ENCODE data around the gene CCDC57.

The CCDC57 gene

DNA sequence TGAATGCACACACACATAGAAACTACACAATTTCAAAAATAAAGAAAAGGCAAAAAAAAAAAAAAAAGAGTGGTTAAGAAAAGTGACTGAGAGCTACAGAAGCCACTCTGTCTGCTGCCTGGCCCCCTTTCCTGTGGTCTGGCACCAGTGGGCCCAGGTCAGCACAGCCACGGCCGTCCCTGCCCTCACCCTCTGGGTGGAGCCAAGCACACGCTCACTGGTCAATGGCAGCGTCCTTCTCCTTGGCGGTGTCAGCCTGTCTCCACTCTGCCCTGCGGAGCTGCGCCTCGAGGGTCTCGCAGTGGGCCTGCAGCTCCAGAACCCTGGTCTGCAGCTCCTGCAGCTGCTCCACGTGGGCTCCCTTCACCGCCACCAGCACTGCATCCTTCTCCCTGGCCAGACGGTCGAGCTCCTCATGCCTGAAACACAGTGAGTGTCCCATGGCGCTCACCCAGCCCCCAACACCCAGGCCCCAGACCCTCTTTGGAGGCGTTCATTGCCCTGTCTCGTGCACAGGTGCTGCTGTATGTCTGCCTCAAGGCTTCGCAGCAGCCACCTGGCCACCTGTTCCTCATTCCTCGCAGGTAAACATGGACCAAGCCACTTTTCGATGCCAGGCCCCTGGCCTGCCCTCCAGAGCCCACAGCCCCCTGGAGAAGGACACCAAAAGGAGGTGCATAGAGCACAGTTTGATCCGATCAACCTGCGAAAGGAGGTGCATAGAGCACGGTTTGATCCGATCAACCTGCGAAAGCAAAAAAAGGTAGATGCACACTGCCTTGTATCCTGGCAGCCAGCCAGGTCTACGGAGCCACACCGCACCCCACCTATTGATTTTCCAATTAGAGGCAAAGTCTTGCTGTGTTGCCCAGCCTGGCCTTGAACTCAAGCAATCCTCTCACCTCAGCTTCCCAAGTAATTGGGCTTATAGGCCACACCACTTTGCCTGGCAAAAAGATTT lies 24.4 kb downstream of the CCDC57 start:
- no peak for DNase-seq (ENCODE audit: extremely low read depth, low read depth)
- TF ChIP-seq, protein P1, sequence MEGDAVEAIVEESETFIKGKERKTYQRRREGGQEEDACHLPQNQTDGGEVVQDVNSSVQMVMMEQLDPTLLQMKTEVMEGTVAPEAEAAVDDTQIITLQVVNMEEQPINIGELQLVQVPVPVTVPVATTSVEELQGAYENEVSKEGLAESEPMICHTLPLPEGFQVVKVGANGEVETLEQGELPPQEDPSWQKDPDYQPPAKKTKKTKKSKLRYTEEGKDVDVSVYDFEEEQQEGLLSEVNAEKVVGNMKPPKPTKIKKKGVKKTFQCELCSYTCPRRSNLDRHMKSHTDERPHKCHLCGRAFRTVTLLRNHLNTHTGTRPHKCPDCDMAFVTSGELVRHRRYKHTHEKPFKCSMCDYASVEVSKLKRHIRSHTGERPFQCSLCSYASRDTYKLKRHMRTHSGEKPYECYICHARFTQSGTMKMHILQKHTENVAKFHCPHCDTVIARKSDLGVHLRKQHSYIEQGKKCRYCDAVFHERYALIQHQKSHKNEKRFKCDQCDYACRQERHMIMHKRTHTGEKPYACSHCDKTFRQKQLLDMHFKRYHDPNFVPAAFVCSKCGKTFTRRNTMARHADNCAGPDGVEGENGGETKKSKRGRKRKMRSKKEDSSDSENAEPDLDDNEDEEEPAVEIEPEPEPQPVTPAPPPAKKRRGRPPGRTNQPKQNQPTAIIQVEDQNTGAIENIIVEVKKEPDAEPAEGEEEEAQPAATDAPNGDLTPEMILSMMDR (IDR thresholded peaks at IDR 0.05; ENCODE audit: low read depth, low read length) = no peak

DNA sequence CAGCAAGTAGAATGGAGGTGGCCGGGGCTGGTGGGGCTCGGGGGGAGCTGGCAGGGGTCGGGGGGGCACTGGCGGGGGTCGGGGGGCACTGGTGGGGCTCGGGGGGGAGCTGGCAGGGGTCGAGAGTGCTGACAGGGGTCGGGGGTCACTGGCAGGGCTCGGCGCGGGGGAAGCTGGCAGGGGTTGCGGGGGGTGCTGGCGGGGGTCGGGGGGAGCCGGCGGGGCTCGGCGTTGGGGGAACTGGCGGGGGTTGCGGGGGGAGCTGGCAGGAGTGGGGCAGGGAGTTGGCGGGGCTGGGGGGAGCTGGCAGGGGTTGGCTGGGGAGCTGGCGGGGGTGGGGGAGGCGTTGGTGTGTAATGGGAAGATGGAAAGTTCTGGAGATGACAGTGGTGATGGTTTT lies 25.1 kb downstream of the CCDC57 start:
- DNase-seq (ENCODE audit: extremely low read depth, low read depth) = no peak
- TF ChIP-seq, protein P1 (IDR thresholded peaks at IDR 0.05; ENCODE audit: low read depth, low read length) = no peak

DNA sequence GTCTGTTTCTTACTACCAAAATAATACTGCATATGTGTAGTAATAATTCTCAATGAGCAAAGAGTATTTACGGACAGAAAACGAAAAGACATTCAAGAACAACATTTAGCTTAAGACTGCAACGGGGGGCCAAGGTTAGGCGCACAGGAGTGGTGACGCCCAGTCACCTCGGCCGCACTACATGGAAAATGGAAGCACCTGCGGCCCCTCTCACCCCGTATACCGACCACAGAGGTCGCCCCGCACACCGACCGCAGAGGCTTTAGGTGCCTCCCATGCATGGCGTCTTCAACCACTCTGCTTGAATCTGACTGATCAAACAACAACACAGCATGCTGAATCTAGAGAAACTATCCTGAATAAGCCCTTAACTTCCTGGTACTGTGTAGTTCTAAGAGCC lies 26.4 kb downstream of the CCDC57 start:
- TF ChIP-seq, protein P1 (IDR thresholded peaks at IDR 0.05; ENCODE audit: low read depth, low read length) = no peak
- no peak for DNase-seq (ENCODE audit: extremely low read depth, low read depth)

DNA sequence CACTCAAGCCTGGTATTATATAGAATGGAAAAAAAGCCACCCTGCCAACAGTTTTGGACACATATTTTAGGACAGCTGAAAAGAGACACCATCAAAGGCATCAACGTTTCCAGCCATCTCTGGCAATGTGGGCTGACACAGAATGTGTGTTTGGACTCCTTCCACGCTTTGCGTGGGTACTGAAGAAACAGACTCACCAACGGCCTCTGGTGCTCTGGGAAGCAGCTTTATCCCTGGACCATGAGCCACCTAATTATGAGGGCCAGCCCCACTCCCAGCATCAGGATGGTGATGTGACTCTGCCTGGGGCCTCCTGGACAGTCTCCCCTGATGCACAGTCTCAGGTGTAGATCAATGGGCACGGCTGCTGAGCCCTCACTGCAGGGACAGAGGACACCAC lies 27.9 kb downstream of the CCDC57 start:
- no peak for DNase-seq (ENCODE audit: extremely low read depth, low read depth)
- TF ChIP-seq, protein P1 (IDR thresholded peaks at IDR 0.05; ENCODE audit: low read depth, low read length) = no peak

DNA sequence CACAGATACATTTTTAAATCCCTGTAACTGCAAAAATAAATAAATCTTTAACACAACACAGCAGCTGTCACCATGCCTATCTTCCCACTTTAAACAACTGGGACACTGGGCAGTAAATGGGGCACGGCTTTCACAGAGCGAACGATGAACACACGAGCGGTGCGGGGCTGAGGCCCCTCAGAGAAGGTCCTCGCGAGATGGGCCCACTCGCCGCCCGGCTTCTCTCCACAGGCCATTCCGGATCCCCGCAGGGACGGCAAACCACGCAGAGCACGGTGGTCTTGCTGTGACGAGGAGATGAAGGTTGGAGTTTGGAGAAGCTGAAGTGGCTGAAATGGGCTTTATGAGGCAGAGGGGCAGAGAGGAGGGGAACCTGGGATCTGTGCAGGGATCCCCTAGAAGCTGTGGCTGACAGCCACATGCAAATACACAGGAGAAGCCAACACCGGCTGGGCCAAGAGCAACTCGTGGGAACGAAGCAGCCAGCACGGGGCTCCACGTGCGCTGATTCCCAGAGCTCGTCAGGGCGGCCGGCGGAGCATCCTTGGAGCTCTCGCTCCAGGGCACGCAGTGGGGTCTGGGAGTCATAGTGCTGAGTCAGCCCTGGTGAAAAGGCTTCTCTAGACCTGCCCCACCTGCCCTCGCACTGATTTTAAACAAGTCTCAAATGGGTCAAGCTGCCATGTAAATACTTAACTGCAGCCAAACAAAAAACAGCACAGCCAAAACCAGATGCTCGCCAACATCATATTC lies 31.7 kb downstream of the CCDC57 start:
- TF ChIP-seq, protein P1 (IDR thresholded peaks at IDR 0.05; ENCODE audit: low read depth, low read length) = no peak
- DNase-seq (ENCODE audit: extremely low read depth, low read depth) = no peak

DNA sequence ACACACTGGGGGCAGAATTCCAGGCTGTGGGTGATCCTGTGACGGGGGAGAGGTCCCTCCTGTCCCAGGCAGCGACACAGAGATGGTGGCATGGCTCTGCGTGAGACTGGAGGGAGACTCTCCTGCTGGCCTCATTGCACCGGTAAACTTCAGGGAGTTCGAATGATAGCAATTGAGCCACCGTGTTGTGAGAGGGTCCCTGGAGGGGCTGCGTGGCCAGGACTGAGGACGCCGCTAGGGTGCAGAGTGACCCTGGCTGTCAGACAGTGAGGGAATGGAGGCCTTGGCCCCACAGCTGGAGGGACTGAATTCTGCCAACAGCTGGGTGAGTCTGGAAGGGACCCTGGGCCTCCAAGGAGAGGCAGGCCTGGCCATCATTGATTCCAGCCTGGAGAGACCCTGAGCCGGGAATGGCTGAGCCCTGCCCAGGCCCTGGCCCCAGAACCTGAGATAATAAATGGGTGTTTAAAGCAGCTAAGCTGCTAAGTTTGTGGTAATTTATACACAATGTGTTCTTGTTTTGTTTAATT lies 32.6 kb downstream of the CCDC57 start:
- DNase-seq (ENCODE audit: extremely low read depth, low read depth) = no peak
- TF ChIP-seq, protein P1 (IDR thresholded peaks at IDR 0.05; ENCODE audit: low read depth, low read length) = no peak

DNA sequence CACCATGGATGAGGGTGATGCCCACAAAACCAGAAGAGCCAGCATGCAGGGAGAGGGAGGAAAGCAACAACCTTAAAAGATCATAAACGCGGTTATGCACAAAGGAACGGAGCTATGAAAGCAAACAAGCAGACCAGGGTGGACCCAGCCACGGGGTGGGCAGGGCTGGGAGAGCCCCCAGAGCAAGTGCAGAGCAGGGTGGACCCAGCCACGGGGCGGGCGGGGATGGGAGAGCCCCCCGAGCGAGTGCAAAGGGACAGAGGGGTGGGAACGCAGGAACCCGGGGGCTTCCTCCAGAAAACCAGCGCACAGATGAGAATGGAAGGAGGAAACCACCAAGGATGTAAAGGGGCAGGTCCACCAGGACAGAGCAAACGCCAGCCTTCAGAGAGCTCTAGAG lies 33.2 kb downstream of the CCDC57 start:
- TF ChIP-seq, protein P1 (IDR thresholded peaks at IDR 0.05; ENCODE audit: low read depth, low read length) = no peak
- DNase-seq (ENCODE audit: extremely low read depth, low read depth) = no peak
